Measurements from ENCODE around the gene CPLANE2. TPM values are rescaled to one million over a fixed set of nuclear protein-coding genes. Genes with fewer than 3 reads are reported as not detected.
"Not testable (repeated sequence)": the region's sequence is repeated elsewhere in the genome, so short reads cannot be mapped to it uniquely, and the experiment has no call there.

The CPLANE2 gene
- 11.8 TPM for total RNA-seq
- long read RNA-seq, partial matches to known transcripts = 0 of 2 reads
- long read RNA-seq, other reads (novel, unspliced or antisense) = 1 of 2 reads

DNA sequence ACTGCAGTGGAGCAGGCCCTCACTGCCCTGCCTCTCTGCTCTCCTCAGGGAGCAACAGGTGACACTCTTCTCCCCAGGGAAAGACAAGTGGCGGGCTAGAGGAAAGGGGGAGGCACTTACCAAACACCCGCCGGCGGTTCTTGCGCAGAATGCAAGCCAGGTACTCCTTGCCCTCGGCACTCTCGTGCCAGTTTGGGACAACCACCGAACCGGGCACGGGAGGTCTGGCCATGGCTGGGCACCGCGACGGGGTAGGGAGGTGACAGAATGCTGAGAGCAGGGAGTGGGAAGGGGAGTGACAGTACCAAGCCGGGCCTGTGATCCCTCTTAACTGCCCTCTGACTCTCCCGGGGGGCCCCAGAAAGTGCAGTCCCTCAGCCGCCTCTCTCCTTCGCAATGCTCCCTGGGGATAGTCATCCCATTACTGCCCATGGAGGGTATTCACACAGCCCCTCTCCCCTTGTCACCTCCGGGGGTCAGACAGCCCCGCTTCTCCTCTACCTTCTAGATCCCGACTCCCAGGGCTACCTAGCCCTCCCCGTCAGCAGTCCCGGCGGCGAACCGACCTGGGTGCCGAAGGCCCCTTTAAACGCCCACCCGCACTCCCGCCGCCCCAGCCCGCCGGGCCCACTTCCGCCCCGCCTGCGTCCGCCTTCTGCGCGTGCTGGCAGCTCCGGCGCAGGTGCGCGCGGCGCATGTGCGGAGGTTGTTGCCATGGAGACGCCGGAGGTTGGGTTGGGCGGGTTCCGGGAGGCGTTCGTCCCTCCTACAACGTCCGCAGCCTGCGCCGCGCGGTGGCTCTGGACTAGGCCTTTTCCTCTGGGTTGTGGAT lies at the start of gene CPLANE2:
TSS of gene CPLANE2 (minus strand) at position 673 of the 832 bp plus-strand sequence. CDS start at position 232, 441 bp downstream.
- DNase-seq (ENCODE audit: missing footprints) (peak; percentile 98), ATAC-seq (peak; percentile 94)
- intact Hi-C loops (cut with DNase I) = loop anchor here (2.0 kb wide), 1 partner anchor 20 kb away; no protein-coding TSS in a partner anchor

GRCh38 chr1:16286122-16286521 lies 49.1 kb upstream of the CPLANE2 start:
- DNase-seq (ENCODE audit: missing footprints) (no peak), ATAC-seq (no peak)
- intact Hi-C loops (cut with DNase I) = no loop called here

DNA sequence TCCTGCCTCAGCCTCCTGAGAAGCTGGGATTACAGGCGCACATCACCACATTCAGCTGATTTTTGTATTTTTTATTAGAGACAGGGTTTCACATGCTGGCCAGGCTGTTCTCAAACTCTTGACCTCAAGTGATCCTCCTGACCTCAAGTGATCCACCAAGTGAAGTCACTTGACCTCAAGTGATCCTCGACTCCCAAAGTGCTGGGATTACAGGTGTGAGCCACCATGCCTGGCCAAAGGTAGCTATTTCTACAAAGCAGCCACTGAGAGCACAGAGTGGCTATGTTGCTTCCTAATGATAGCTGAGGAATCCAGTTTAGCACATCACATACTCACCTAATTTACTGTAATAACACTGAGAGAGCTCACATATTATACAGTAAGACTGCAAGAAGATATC lies 44.8 kb upstream of the CPLANE2 start:
- no peak for ATAC-seq
- DNase-seq (ENCODE audit: missing footprints) = no peak
- intact Hi-C loops (cut with DNase I) = no loop called here

GRCh38 chr1:16279186-16279585 lies 42.2 kb upstream of the CPLANE2 start:
- ATAC-seq = no peak
- intact Hi-C loops (cut with DNase I) = no loop called here
- no peak for DNase-seq (ENCODE audit: missing footprints)

DNA sequence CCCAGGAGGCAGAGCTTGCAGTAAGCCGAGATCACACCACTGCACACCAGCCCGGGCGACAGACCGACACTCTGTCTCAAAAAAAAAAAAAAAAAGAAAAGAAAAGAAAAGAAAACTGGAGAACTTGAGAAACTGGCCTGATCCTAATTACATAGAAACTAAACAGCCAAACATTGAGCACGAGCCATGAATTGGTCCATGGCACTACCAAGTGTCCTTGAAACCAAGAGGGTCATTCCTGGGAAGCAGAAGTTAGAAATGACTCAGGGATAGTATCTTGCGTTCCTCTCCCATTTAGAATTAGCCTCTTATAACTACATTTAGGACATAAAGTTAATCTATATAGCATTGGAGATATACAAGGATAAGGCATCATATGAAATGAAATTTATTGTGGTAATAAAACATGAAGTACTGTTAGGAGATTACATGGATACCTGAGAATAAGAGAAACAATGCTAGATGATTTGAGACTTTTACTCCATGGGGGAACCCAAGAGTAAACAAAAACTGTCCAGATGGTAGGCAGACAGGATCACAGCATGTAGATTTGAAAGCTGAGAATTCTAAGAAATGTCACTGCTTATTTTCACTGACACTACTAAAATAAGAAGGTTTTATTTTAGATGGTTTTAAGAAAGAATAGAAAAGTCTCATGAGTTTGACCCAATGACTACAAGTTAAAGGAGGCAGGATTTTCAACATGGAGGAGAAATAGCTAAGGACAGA lies 39.5 kb upstream of the CPLANE2 start:
- intact Hi-C loops (cut with DNase I) = no loop called here
- DNase-seq (ENCODE audit: missing footprints) = no peak
- ATAC-seq = no peak

- intact Hi-C loops (cut with DNase I) = no loop called here
- ATAC-seq (no peak), DNase-seq (ENCODE audit: missing footprints) (no peak)
Measured at GRCh38 chr1:16275591-16275990, 38.6 kb upstream of the CPLANE2 start.

- ATAC-seq (no peak), DNase-seq (ENCODE audit: missing footprints) (no peak)
- intact Hi-C loops (cut with DNase I) = no loop called here
Measured at GRCh38 chr1:16267690-16268180, 30.8 kb upstream of the CPLANE2 start.

GRCh38 chr1:16266411-16267118 lies 29.6 kb upstream of the CPLANE2 start:
- DNase-seq (ENCODE audit: missing footprints) = no peak
- peak; percentile 82 for ATAC-seq
- intact Hi-C loops (cut with DNase I) = no loop called here

- no peak for ATAC-seq
- DNase-seq (ENCODE audit: missing footprints) = no peak
- intact Hi-C loops (cut with DNase I) = no loop called here
Measured at GRCh38 chr1:16262067-16262466, 25.1 kb upstream of the CPLANE2 start.

GRCh38 chr1:16260814-16261213 lies 23.8 kb upstream of the CPLANE2 start:
- DNase-seq (ENCODE audit: missing footprints) (no peak), ATAC-seq (no peak)
- intact Hi-C loops (cut with DNase I) = no loop called here

DNA sequence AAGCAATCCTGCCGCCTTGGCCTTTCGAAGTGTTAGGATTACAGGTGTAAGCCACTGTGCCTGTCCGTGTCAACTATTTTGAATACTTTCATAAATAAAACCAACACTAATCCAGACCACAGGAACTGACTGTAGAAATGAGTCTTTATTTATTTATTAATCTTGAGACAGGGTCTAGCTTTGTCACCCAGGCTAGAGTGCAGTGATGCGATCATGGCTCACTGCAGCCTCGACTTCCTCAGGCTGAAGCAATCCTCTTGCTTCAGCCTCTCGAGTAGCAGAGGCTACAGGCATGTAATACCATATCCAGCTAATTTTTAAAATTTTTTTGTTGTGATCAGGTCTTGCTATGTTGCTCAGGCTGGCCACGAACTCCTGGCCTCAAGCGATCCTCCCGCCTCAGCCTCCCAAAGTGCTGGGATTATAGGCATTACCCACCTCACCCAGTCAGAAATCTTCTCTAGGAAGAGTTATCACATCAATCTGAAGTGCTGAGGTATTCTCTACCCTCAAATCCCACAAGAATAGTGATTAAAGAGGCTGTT lies 21.7 kb upstream of the CPLANE2 start:
- intact Hi-C loops (cut with DNase I) = no loop called here
- DNase-seq (ENCODE audit: missing footprints) (no peak), ATAC-seq (no peak)

DNA sequence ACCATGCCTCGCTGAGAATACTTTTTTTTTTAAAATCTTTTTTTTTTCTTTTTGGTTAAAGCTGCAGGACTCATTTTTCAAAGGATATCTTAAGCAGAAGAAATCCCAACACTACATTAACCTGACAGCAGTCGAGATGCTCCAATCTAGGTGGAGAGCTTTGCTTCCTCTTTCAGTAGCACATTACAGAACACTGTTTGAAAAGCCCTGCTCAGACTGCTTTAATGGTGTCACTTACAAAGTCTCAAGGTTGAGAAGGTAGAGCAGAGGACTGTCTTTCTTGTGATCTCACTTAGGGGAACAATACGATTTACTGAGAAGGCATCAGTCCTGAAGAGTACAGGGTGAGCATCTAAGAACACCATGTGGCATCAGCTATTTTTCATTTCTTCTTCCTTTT lies 21.0 kb upstream of the CPLANE2 start:
- DNase-seq (ENCODE audit: missing footprints) (no peak), ATAC-seq (no peak)
- intact Hi-C loops (cut with DNase I) = no loop called here

- DNase-seq (ENCODE audit: missing footprints); intact Hi-C loops (cut with DNase I); ATAC-seq: not testable (repeated sequence)
Measured at GRCh38 chr1:16257556-16257955, 20.6 kb upstream of the CPLANE2 start.

GRCh38 chr1:16256478-16256877 lies 19.5 kb upstream of the CPLANE2 start:
- no peak for ATAC-seq
- no peak for DNase-seq (ENCODE audit: missing footprints)
- intact Hi-C loops (cut with DNase I) = no loop called here

DNA sequence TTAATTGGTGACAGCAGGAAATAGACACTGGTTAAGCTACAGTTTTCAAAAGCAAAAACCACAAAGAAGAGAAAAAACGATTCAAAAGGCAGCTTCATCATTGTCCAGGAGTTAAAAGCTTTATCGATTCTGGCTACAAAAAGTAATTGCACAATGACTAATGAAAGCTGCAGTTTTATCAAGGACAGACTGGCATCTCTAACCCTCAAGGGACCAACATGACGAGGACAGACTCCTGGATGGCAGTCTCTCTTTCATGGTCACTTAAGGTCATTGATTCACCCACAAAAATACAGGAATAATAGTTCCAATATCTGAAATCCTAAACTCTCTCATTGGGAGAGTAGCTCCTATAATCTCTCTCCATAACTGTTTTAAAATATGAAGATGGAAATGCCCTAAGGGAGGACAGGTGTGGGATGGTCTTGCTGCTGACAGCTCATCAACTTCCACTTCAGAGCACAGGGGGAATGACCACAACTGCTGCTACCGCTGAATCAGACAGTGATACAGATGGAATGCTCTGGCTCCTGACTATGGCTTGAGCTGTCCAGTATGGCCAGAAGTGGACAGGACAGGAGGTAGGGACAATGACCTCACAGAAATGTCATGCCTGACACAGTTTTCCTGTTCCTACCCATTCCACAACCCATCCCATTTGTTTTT lies 17.4 kb upstream of the CPLANE2 start:
- ATAC-seq (peak; percentile 26), DNase-seq (ENCODE audit: missing footprints) (no peak)
- intact Hi-C loops (cut with DNase I) = no loop called here

DNA sequence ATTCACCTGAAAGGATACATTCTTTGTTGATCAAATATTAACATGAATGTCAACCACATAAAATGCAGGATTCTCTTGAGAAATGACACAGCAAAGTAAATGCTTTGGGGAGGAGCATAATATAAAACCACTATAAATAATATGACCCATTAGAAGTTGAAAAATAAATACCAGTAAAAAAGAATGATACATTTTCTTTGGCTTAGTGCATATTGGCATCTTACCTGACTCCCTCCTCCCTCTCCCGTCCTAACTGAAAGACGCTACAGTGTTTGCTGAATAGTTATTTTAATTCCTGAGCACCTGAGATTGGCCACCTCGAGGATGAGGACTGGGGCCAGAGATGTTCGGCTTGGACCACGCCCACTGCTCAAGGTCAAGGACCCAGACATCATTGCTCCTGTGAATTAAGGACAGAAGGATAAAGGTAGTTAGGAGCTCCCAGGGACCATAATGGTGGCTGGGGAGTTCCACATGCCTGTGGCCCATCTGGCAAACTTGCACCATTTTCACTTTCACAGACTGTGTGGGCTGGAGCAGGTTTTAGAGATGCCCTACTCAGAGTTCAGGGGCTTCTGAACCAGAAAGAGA lies 16.4 kb upstream of the CPLANE2 start:
- DNase-seq (ENCODE audit: missing footprints) = no peak
- intact Hi-C loops (cut with DNase I) = no loop called here
- no peak for ATAC-seq

DNA sequence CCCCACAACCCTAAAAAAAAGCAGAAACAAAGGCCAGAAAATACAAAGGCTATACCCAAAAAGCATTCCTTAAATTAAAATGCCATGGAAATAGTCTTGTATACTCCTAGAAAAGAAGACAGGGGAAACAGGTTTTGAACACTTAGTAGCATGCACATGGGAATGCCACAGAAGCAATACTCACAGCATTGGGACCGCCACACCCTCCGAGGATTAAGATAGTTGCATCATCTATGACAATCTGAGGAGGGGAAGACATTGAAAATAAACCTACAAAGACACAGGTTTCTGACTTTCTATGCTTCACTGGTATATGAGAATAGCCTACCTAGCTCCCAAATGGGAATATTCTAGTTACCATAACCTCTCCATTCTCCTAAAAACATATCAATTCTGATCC lies 15.9 kb upstream of the CPLANE2 start:
- DNase-seq (ENCODE audit: missing footprints) = no peak
- intact Hi-C loops (cut with DNase I) = no loop called here
- ATAC-seq = no peak

DNA sequence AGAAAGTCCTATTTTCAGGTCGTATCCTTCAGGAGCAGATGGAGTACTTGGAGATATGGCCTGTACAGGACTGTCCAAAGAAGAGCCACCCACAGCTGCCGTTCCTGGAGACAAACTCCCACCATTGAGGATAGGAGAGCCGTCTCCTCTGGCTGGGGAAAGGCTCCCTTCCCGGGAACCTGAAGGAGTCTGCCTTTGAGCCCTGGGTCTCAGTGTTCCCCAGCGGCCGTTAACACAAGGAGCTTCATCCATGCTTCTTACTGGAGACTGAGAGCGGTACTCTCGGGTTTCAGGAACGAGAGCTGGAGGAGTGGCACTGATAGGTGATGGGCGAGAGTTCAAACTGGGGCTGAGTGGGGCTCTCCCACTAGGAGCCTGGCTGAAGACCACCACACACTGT lies 14.4 kb upstream of the CPLANE2 start:
- intact Hi-C loops (cut with DNase I) = no loop called here
- no peak for ATAC-seq
- no peak for DNase-seq (ENCODE audit: missing footprints)
